ENCODE data around the gene KIN.

DNA sequence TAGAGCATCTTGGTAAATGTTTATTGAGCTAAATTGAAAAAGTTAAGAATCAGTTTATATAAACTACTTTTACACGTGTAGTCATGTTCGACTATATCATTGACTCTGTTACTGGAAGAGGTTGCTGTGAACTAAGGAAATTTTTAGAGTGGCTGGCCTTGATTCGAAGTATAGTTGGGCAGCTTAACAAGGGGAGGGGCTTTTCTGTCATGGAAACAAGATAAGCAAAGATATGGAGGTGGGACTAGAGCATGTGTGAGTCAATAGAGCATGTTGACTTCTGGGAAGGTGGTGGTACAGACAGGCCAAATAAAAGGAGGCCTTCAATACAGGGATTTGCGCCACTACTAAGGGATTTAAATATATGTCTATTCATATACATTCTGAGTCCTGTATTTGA, 7.8 kb upstream of the KIN start:
- no peak for TF ChIP-seq EZH2 (IDR thresholded peaks at IDR 0.05; ENCODE audit: borderline replicate concordance, low read length)
- TF ChIP-seq, protein P1, sequence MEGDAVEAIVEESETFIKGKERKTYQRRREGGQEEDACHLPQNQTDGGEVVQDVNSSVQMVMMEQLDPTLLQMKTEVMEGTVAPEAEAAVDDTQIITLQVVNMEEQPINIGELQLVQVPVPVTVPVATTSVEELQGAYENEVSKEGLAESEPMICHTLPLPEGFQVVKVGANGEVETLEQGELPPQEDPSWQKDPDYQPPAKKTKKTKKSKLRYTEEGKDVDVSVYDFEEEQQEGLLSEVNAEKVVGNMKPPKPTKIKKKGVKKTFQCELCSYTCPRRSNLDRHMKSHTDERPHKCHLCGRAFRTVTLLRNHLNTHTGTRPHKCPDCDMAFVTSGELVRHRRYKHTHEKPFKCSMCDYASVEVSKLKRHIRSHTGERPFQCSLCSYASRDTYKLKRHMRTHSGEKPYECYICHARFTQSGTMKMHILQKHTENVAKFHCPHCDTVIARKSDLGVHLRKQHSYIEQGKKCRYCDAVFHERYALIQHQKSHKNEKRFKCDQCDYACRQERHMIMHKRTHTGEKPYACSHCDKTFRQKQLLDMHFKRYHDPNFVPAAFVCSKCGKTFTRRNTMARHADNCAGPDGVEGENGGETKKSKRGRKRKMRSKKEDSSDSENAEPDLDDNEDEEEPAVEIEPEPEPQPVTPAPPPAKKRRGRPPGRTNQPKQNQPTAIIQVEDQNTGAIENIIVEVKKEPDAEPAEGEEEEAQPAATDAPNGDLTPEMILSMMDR (conservative IDR thresholded peaks at IDR 0.05 in 1 of 2, IDR thresholded peaks at IDR 0.05 in 1 of 2; ENCODE audit: extremely low read depth in 1 of 2, insufficient read depth in 1 of 2, low read depth in 1 of 2, low read length in 2 of 2): no peak

Data from mammary epithelial cell (primary cell).